Mesothelial cell of epicardium (in vitro differentiated cells): ENCODE results near the gene EFCAB9. TPM values are rescaled to one million over a fixed set of nuclear protein-coding genes. Genes with fewer than 3 reads are reported as not detected.

Source experiments
- DNase-seq, 2 experiments: peaks; one replicate each; pipeline ENCODE4 v3.0.0; 2021; ENCODE audit warnings: low spot score in 2 of 2; ENCODE audit not compliant: unreplicated experiment in 2 of 2
- H3K27ac Mint-ChIP-seq: 2 replicates; pipeline ENCODE4 v1.8.0; 2021; ENCODE audit warnings: mixed read lengths
- H3K27me3 Mint-ChIP-seq: 2 replicates; pipeline ENCODE4 v1.8.0; 2021; ENCODE audit warnings: low read depth, mixed read lengths
- H3K36me3 Mint-ChIP-seq: 2 replicates; pipeline ENCODE4 v1.8.0; 2021; ENCODE audit warnings: mixed read lengths
- H3K4me1 Mint-ChIP-seq: 2 replicates; pipeline ENCODE4 v1.8.0; 2021; ENCODE audit warnings: mixed read lengths
- H3K4me3 Mint-ChIP-seq: 2 replicates; pipeline ENCODE4 v1.8.0; 2021; ENCODE audit warnings: mild to moderate bottlenecking, moderate library complexity, mixed read lengths
- H3K9me3 Mint-ChIP-seq: 2 replicates; pipeline ENCODE4 v1.8.0; 2021; ENCODE audit warnings: mixed read lengths
- CTCF ChIP-seq: fragments of 200-600 bp; sonication (generic); IDR thresholded peaks from one replicate; pipeline ENCODE4 v1.5.0; 2021; ENCODE audit warnings: antibody characterized with exemption; ENCODE audit not compliant: unreplicated experiment
- total RNA-seq: library from RNA; stranded (reverse); gene quantifications from 3 replicates; pipeline ENCODE4 v1.2.1, GENCODE V29; 2021

The EFCAB9 gene
- total RNA-seq, 1 donor from 2014 or later: not detected

DNA sequence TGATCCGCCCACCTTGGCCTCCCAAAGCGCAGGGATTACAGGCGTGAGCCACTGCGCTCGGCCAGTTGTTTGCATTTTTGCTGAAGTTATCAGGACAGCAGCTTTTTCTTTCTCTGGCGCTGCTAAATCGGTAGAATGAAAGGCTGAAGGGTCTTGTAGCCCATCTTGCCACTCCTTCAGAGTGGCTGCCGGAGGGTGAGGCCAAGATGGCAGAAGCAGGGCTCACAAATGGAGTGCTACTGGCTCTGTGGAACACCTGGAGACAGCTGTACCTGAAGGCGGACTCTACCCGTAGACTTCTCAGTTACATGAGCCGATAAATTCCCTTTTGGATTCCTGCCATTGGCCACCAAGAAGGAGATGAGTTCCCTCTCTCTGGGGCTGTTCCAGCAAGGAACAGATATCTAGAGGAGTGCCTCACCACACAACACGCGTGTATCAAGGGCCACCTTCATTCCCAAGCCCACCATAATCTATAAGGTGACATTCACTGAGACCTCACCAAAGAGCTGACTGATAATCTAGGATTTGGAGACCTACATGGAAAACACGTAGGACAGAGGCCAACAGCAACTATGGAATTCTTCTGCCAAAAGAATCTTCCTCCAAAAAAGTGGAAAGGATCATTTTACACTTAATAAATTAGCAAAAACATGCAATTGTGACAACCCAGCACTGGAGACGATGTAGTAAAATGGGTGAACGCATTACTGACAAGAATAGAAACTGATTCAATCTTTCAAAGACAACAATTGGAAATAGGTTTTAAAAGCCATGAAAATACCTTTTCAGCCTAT is 27.7 kb upstream of the EFCAB9 start:
- no peak overlapping the region for H3K4me3 Mint-ChIP-seq
- peaks cover 9% of the 10 kb centered on the region for H3K4me1 Mint-ChIP-seq
- TF ChIP-seq CTCF: no peak
- no peaks in the 10 kb centered on the region for H3K36me3 Mint-ChIP-seq
- H3K9me3 Mint-ChIP-seq: no peaks in the 10 kb centered on the region
- DNase-seq: no peak
- no peaks in the 10 kb centered on the region for H3K27me3 Mint-ChIP-seq
- H3K27ac Mint-ChIP-seq: no peak overlapping the region

DNA sequence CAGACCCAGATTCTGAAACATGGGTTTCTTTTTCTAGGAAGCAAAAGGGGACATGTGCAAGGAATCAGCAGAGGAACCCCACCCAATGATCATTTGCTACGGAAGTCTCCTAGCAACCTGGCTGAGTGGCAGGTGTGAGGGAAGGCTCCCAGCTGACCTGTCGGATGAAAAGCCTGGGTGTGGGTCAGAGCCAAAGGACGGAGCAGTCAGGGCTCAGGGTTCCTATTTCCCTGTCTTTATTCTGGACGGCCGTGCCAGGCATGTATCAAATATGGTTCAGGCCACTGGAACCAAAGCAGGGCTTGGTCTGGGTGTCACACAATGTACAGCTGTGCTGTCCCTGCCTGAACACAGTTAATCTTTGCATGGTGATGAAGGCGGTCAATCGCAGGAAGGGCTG is 26.1 kb upstream of the EFCAB9 start:
- Mint-ChIP-seq H3K36me3 (no peaks in the 10 kb centered on the region), H3K4me1 (peaks cover 6% of the 10 kb centered on the region), H3K4me3 (no peak overlapping the region), H3K27me3 (no peaks in the 10 kb centered on the region), H3K27ac (no peak overlapping the region), H3K9me3 (no peaks in the 10 kb centered on the region)
- no peak for TF ChIP-seq CTCF
- no peak for DNase-seq

GRCh38 chr5:172168311-172168710 is 25.7 kb upstream of the EFCAB9 start:
- DNase-seq: no peak
- Mint-ChIP-seq H3K9me3 (no peaks in the 10 kb centered on the region), H3K27ac (no peak overlapping the region), H3K4me3 (no peak overlapping the region), H3K4me1 (peaks cover 6% of the 10 kb centered on the region), H3K27me3 (no peaks in the 10 kb centered on the region), H3K36me3 (no peaks in the 10 kb centered on the region)
- no peak for TF ChIP-seq CTCF

- Mint-ChIP-seq H3K36me3 (no peaks in the 10 kb centered on the region), H3K4me1 (peaks cover 12% of the 10 kb centered on the region), H3K27me3 (no peaks in the 10 kb centered on the region), H3K9me3 (no peaks in the 10 kb centered on the region), H3K4me3 (no peak overlapping the region), H3K27ac (no peak overlapping the region)
- TF ChIP-seq CTCF: no peak
- DNase-seq: no peak
Measured at GRCh38 chr5:172169216-172169615, 24.8 kb upstream of the EFCAB9 start.

- no peaks in the 10 kb centered on the region for H3K27me3 Mint-ChIP-seq
- no peak overlapping the region for H3K4me3 Mint-ChIP-seq
- no peak for TF ChIP-seq CTCF
- no peaks in the 10 kb centered on the region for H3K36me3 Mint-ChIP-seq
- DNase-seq: no peak
- H3K4me1 Mint-ChIP-seq: peaks cover 21% of the 10 kb centered on the region
- H3K9me3 Mint-ChIP-seq: no peaks in the 10 kb centered on the region
- no peak overlapping the region for H3K27ac Mint-ChIP-seq
Measured at GRCh38 chr5:172170251-172170701, 23.7 kb upstream of the EFCAB9 start.
